ENCODE measurements around the gene FNBP1L. TPM values are rescaled to one million over a fixed set of nuclear protein-coding genes. Genes with fewer than 3 reads are reported as not detected.
A peak's percentile ranks its signal among the peaks of the same experiment; 100 is the strongest.

Gene FNBP1L
- total RNA-seq, 4 donors from 2014 or later: 68.7 to 86.0 (median 72.9) TPM

DNA sequence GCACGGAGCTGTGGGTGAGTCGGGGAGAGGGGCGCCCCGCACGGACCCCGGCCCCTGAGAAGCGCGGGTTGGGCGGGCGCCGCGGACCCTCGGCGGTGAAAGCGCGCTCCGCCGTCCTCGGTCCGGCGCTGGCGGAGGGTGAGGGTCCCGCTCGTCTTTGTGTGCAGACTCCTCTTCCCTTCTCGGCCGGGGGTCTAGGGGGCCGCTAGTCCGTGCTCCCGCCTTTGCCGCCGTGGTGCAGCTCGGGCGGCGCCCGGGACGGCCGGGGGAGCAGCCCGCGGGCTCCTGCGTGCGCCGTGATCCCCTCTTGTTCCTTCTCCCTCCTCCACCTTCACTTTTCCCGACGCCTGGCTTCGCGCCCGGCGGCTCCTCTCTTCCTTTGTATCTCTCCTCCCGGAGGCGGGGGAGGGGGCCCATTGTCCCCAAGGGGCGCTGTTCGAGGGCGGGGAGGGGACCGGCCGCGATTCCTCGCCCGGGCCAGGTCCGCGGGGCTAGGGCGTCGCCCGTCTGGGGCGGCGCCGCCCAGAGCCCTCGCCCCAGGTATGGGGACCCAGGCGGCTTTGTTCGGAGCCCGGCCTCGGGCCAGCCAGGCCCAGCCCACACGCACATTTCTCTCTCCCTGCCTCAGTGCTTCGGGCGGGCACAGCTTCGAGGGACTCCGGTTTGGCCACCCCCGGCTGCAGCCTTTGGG is 519 bp downstream of the FNBP1L start:
- Histone ChIP-seq H3K36me3 (no peaks in the 10 kb centered on the region), H3K4me1 (peaks cover 4 to 8% of the 10 kb centered on the region in 2 donors), H3K27me3 (no peaks in the 10 kb centered on the region), H3K27ac (peak overlapping the region; percentile 89 to 98 (median 93)), H3K4me3 (replicated peaks in 1 of 3) (peak overlapping the region; percentile 57 to 99 (median 95)), H3K9me3 (no peaks in the 10 kb centered on the region)
- 0 to 1% methylated on average over 31 to 33 of the region's 77 CpGs for WGBS, 2 donors
- no peak for TF ChIP-seq POLR2A (IDR thresholded peaks at IDR 0.05)
- TF ChIP-seq, protein P1, sequence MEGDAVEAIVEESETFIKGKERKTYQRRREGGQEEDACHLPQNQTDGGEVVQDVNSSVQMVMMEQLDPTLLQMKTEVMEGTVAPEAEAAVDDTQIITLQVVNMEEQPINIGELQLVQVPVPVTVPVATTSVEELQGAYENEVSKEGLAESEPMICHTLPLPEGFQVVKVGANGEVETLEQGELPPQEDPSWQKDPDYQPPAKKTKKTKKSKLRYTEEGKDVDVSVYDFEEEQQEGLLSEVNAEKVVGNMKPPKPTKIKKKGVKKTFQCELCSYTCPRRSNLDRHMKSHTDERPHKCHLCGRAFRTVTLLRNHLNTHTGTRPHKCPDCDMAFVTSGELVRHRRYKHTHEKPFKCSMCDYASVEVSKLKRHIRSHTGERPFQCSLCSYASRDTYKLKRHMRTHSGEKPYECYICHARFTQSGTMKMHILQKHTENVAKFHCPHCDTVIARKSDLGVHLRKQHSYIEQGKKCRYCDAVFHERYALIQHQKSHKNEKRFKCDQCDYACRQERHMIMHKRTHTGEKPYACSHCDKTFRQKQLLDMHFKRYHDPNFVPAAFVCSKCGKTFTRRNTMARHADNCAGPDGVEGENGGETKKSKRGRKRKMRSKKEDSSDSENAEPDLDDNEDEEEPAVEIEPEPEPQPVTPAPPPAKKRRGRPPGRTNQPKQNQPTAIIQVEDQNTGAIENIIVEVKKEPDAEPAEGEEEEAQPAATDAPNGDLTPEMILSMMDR (IDR thresholded peaks at IDR 0.05): no peak
- peak; percentile 69 to 70 for DNase-seq
- intact Hi-C loops (cut with DNase I): loop anchor here (10.0 kb wide), 1 partner anchor 396 kb away; no protein-coding TSS in a partner anchor

DNA sequence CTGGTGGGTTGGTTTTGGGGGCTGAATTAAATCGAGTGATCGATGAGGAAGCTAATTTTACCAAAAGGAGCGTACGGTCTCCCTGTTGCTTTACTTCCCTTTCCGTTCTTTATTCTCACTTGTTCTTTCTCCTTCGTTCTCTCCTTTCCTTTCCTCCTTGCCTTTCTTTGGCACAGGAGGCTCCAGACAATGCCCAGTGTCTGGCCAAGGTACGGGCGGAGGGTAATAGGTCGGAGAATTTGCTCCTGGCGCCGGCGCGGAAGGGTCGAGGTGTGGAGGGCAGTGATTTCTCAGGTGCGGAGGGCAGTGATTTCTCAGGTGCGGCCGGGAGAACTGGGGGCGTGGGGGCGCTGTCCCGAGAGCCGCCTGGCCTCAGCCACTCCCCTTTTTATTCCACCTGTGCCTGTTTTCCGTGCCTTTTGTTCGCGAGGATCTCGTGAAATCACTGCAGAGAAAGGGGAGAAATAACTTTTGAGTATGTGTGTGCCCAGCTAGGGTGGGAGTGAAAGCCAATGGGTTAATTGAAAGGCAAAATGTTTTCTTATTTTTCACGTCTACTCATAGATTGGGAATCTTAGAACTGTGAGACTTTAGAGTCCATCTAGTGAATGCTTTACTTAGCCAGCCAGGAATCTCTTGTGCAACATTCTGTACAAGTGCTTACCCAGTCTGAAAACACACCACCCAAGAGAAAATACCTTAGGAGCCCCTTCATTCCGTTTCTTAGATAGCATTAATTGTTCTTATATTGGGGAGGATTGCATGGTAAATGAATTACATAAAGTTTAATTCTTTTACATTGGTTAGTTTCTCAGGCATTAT is 1.3 kb downstream of the FNBP1L start:
- peak overlapping the region; percentile 89 to 98 (median 93) for H3K27ac ChIP-seq
- peak overlapping the region; percentile 57 to 99 (median 95) for H3K4me3 ChIP-seq (replicated peaks in 1 of 3)
- no peaks in the 10 kb centered on the region for H3K27me3 ChIP-seq
- intact Hi-C loops (cut with DNase I): loop anchor here (10.0 kb wide), 1 partner anchor 396 kb away; no protein-coding TSS in a partner anchor
- 1 to 2% methylated on average over 27 of the region's 27 CpGs for WGBS, 2 donors
- peak in 1 of 2 donors; percentile 62 for TF ChIP-seq POLR2A (IDR thresholded peaks at IDR 0.05)
- TF ChIP-seq, protein P1 (IDR thresholded peaks at IDR 0.05): peak in 2 of 6 experiments; percentile 9 to 32
- no peaks in the 10 kb centered on the region for H3K9me3 ChIP-seq
- H3K4me1 ChIP-seq: peaks cover 5 to 8% of the 10 kb centered on the region in 2 donors
- DNase-seq: peak; percentile 70 to 77
- H3K36me3 ChIP-seq: no peaks in the 10 kb centered on the region

DNA sequence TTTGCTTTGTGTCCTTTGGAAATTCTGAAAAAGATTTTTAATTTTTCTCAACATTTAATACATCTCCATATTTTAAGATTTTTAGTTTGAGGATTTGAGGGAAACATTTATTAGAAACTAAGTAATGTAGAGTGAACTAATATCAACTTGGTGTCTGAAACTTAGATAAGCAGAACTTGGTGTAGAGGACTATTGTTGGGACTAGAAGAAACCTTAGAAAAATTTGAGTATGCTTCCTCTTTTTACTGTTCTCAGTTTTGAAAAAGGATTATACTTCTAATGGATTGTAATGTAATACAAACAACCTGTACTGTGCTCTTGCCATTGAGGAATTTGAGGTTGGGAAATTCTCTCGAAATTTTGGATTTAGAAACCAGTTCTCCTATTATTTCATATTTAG is 2.4 kb downstream of the FNBP1L start:
- TF ChIP-seq, protein P1 (IDR thresholded peaks at IDR 0.05): no peak
- TF ChIP-seq POLR2A (IDR thresholded peaks at IDR 0.05): no peak
- WGBS, 2 donors: 54 to 57% methylated on average over 1 of the region's 1 CpG
- Histone ChIP-seq H3K9me3 (no peaks in the 10 kb centered on the region), H3K4me3 (replicated peaks in 1 of 3) (no peak overlapping the region), H3K36me3 (no peaks in the 10 kb centered on the region), H3K27me3 (no peaks in the 10 kb centered on the region), H3K27ac (no peak overlapping the region), H3K4me1 (peaks cover 5 to 8% of the 10 kb centered on the region in 2 donors)
- intact Hi-C loops (cut with DNase I): no loop called here
- DNase-seq: no peak

DNA sequence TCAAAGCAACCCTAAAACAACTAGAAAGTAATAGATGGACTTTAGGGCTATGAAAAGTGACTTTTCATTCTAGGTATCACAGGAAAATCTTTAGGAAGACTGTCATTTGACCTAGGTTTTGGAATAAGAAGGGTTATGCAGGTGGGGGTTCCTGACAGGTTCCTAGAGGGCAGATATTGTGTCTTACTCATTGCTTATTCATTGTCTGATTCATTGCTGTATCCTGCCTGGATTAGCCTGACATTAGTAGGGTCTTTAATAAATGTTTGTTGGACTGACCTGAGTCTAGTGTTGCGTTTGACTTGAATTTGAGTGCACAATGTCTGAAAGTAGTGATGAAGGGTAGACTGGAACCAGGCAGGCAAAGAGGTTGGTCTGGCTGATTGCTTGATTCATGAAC is 6.0 kb downstream of the FNBP1L start:
- WGBS, 2 donors: 90 to 93% methylated on average over 1 of the region's 1 CpG
- Histone ChIP-seq H3K4me3 (replicated peaks in 1 of 3) (no peak overlapping the region), H3K4me1 (peaks cover 5 to 8% of the 10 kb centered on the region in 2 donors), H3K36me3 (no peaks in the 10 kb centered on the region), H3K27me3 (no peaks in the 10 kb centered on the region), H3K27ac (no peak overlapping the region), H3K9me3 (no peaks in the 10 kb centered on the region)
- intact Hi-C loops (cut with DNase I): no loop called here
- DNase-seq: no peak
- TF ChIP-seq, protein P1 (IDR thresholded peaks at IDR 0.05): no peak
- TF ChIP-seq POLR2A (IDR thresholded peaks at IDR 0.05): no peak
